Calu3 (cell line): ENCODE results near the gene CLPTM1. TPM values are rescaled to one million over a fixed set of nuclear protein-coding genes. Genes with fewer than 3 reads are reported as not detected.

Experiments used
- BruUV-seq: library from RNA; stranded (reverse); fragments of 400-500 nt; replicated peaks from 2 replicates; lab custom pipeline; 2021; lab: Mats Ljungman, UMichigan
- CTCF ChIA-PET: fragments of 300-600 bp; sonication (Branson Sonifier 250); formaldehyde crosslinking; loops from one replicate; lab custom pipeline; 2022; ENCODE audit warnings: antibody characterized with exemption; lab: Charles Lee
- DNase-seq: peaks from one replicate; pipeline ENCODE4 v3.0.0; 2022
- H3K27ac Mint-ChIP-seq: one replicate; pipeline ENCODE4 v1.8.0; 2022; ENCODE audit warnings: mixed read lengths; ENCODE audit not compliant: unreplicated experiment
- H3K27me3 Mint-ChIP-seq: one replicate; pipeline ENCODE4 v1.8.0; 2022; ENCODE audit warnings: mixed read lengths; ENCODE audit not compliant: unreplicated experiment
- H3K36me3 Mint-ChIP-seq: one replicate; pipeline ENCODE4 v1.8.0; 2022; ENCODE audit warnings: mild to moderate bottlenecking, moderate library complexity, mixed read lengths; ENCODE audit not compliant: insufficient read depth, unreplicated experiment
- H3K4me1 Mint-ChIP-seq: one replicate; pipeline ENCODE4 v1.8.0; 2022; ENCODE audit warnings: mild to moderate bottlenecking, low read depth, mixed read lengths; ENCODE audit not compliant: unreplicated experiment
- H3K4me3 Mint-ChIP-seq: one replicate; pipeline ENCODE4 v1.8.0; 2022; ENCODE audit warnings: mild to moderate bottlenecking, low read depth, moderate library complexity, mixed read lengths; ENCODE audit not compliant: unreplicated experiment
- H3K9me3 Mint-ChIP-seq: one replicate; pipeline ENCODE4 v1.8.0; 2022; ENCODE audit warnings: low read depth, mixed read lengths; ENCODE audit not compliant: unreplicated experiment
- intact Hi-C: fragments of 100-400 bp; cut with micrococcal nuclease; formaldehyde crosslinking; loops from one replicate; pipeline ENCODE4 v1.10.0; 2022; ENCODE audit not compliant: unreplicated experiment
- total RNA-seq: library from RNA; stranded (reverse); gene quantifications from 2 replicates; pipeline ENCODE4 v1.2.3, GENCODE V29; 2022
- TF ChIP-seq, protein P1 (sequence below): fragments of 200-600 bp; IDR thresholded peaks from one replicate; pipeline ENCODE4 v1.8.0; 2022; ENCODE audit warnings: antibody characterized with exemption; ENCODE audit not compliant: unreplicated experiment

The CLPTM1 gene
- total RNA-seq, 1 experiment from 2014 or later, result 183 TPM

DNA sequence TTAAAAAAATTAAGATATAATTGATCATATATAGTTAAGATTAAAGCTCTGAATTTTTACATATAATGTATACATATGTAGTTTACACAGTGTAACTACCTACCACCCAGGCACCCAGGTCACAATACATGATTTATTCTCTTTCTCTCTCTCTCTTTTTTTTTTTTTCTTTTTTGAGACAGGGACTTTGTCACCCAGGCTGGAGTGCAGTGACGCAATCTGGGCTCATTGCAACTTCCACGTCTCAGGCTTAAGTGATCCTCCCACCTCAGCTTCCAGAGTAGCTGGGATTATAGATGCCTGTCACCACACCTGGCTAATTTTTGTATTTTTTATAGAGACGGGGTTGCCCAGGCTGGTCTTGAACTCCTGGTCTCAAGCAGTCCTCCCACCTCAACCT lies 64.9 kb downstream of the CLPTM1 start:
- Mint-ChIP-seq H3K36me3 (peaks cover 46% of the 10 kb centered on the region), H3K27me3 (no peaks in the 10 kb centered on the region), H3K4me3 (no peak overlapping the region), H3K9me3 (no peaks in the 10 kb centered on the region), H3K4me1 (no peaks in the 10 kb centered on the region), H3K27ac (no peak overlapping the region)
- no peak for DNase-seq
- no TSS peak for BruUV-seq
- intact Hi-C loops, result no loop called here
- TF ChIP-seq, protein P1, sequence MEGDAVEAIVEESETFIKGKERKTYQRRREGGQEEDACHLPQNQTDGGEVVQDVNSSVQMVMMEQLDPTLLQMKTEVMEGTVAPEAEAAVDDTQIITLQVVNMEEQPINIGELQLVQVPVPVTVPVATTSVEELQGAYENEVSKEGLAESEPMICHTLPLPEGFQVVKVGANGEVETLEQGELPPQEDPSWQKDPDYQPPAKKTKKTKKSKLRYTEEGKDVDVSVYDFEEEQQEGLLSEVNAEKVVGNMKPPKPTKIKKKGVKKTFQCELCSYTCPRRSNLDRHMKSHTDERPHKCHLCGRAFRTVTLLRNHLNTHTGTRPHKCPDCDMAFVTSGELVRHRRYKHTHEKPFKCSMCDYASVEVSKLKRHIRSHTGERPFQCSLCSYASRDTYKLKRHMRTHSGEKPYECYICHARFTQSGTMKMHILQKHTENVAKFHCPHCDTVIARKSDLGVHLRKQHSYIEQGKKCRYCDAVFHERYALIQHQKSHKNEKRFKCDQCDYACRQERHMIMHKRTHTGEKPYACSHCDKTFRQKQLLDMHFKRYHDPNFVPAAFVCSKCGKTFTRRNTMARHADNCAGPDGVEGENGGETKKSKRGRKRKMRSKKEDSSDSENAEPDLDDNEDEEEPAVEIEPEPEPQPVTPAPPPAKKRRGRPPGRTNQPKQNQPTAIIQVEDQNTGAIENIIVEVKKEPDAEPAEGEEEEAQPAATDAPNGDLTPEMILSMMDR, result no peak
- CTCF ChIA-PET, result no interaction called here

DNA sequence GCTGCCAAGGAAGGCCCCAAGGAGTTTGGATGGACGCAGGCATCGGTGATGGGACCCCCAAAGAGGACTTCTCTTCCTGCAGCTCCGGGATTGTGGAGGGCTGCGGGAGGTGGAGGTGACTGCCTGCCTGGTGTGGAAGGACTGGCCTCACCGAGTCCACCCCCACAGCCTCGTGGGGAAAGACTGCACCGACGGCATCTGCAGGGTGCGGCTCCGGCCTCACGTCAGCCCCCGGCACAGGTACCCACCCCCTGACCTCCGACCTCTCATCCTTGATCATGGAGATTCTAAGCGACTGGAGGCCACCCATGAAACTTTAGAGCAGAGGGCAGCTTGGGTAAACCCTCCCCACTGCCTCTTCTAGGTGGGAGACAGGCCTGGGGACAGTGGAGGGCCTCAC lies 66.8 kb downstream of the CLPTM1 start:
- no peaks in the 10 kb centered on the region for H3K4me1 Mint-ChIP-seq
- H3K9me3 Mint-ChIP-seq, result no peaks in the 10 kb centered on the region
- intact Hi-C loops, result no loop called here
- H3K36me3 Mint-ChIP-seq, result peaks cover 60% of the 10 kb centered on the region
- H3K27ac Mint-ChIP-seq, result no peak overlapping the region
- CTCF ChIA-PET, result interaction anchor here (0.7 kb wide), 1 partner anchor 17 kb away, joined by 6 read pairs; no protein-coding TSS in a partner anchor
- no peak for DNase-seq
- H3K4me3 Mint-ChIP-seq, result no peak overlapping the region
- no peaks in the 10 kb centered on the region for H3K27me3 Mint-ChIP-seq
- BruUV-seq, result no TSS peak
- TF ChIP-seq, protein P1, result no peak

DNA sequence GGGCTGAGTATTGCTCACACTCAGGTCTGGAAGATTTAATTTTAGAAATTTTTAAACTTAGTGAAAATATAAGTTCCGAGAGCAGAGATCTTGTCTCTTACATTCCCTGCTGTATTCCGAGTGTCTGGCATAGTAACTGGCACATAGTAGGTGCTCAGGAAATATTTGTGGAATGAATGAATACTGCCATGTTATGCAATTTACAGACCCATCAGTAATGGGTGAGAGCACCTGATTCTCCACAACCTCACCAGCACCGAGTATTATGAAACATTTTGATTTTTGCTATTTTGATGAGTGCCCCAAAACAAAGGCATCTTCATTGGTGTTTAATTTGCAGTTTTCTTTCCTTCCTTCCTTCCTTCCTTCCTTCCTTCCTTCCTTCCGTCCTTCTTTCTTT lies 67.9 kb downstream of the CLPTM1 start:
- CTCF ChIA-PET, result no interaction called here

DNA sequence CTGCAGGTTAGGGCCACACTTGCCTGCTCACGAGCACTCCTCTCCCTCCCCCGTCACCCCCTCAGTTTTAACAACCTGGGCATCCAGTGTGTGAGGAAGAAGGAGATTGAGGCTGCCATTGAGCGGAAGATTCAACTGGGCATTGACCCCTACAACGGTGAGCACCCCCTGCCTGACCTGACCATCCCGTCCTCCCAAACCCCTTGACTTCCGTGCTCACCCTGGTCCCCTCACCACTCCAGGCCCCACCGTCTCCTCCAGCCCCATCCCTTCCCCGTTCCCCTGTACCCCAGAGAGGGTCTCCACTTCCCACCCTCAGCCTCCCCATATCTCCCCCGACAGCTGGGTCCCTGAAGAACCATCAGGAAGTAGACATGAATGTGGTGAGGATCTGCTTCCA lies 70.1 kb downstream of the CLPTM1 start:
- H3K27ac Mint-ChIP-seq, result no peak overlapping the region
- DNase-seq, result no peak
- CTCF ChIA-PET, result interaction anchor here (0.6 kb wide), 1 partner anchor 792 kb away, joined by 4 read pairs; no protein-coding TSS in a partner anchor
- H3K9me3 Mint-ChIP-seq, result no peaks in the 10 kb centered on the region
- H3K4me1 Mint-ChIP-seq, result no peaks in the 10 kb centered on the region
- no peak overlapping the region for H3K4me3 Mint-ChIP-seq
- no peaks in the 10 kb centered on the region for H3K27me3 Mint-ChIP-seq
- intact Hi-C loops, result no loop called here
- TF ChIP-seq, protein P1, result no peak
- no TSS peak for BruUV-seq
- peaks cover 61% of the 10 kb centered on the region for H3K36me3 Mint-ChIP-seq

More for the DNA sequence above, 67.9 kb downstream of the CLPTM1 start:
- H3K27ac Mint-ChIP-seq, result no peak overlapping the region
- H3K27me3 Mint-ChIP-seq, result no peaks in the 10 kb centered on the region
- TF ChIP-seq, protein P1, result no peak
- no peak for DNase-seq
- peaks cover 66% of the 10 kb centered on the region for H3K36me3 Mint-ChIP-seq
- intact Hi-C loops, result no loop called here
- H3K9me3 Mint-ChIP-seq, result no peaks in the 10 kb centered on the region
- H3K4me3 Mint-ChIP-seq, result no peak overlapping the region
- no peaks in the 10 kb centered on the region for H3K4me1 Mint-ChIP-seq
- no TSS peak for BruUV-seq
